Activated T-cell treated with anti-CD3 and anti-CD28 coated beads for 4 hours (primary cell): ENCODE measurements around the gene MCF2L.

Experiments
- DNase-seq: peaks from one replicate; pipeline ENCODE4 v3.0.0-alpha.2; 2020

MCF2L gene

GRCh38 chr13:112983042-112983305, 14.0 kb downstream of the MCF2L start:
- no peak for DNase-seq

GRCh38 chr13:112983428-112984196, 14.6 kb downstream of the MCF2L start:
- no peak for DNase-seq

- DNase-seq = no peak
Measured at GRCh38 chr13:112984501-112984900, 15.5 kb downstream of the MCF2L start.

- DNase-seq = no peak
Measured at GRCh38 chr13:112984954-112985802, 16.2 kb downstream of the MCF2L start.

- DNase-seq = no peak
Measured at GRCh38 chr13:112985803-112986408, 16.9 kb downstream of the MCF2L start.

GRCh38 chr13:112986470-112986869, 17.5 kb downstream of the MCF2L start:
- DNase-seq = no peak

GRCh38 chr13:112986946-112987681, 18.1 kb downstream of the MCF2L start:
- no peak for DNase-seq

- DNase-seq = no peak
Measured at GRCh38 chr13:112987682-112988024, 18.6 kb downstream of the MCF2L start.

GRCh38 chr13:112990783-112991182, 21.8 kb downstream of the MCF2L start:
- DNase-seq = no peak

- DNase-seq = no peak
Measured at GRCh38 chr13:112991609-112992008, 22.6 kb downstream of the MCF2L start.

GRCh38 chr13:112992931-112993680, 24.1 kb downstream of the MCF2L start:
- no peak for DNase-seq

- no peak for DNase-seq
Measured at GRCh38 chr13:112994084-112994780, 25.2 kb downstream of the MCF2L start.

GRCh38 chr13:112994781-112995355, 25.9 kb downstream of the MCF2L start:
- DNase-seq = no peak

- DNase-seq = no peak
Measured at GRCh38 chr13:112995395-112996191, 26.6 kb downstream of the MCF2L start.

- no peak for DNase-seq
Measured at GRCh38 chr13:112996671-112997091, 27.7 kb downstream of the MCF2L start.

GRCh38 chr13:112997188-112998130, 28.4 kb downstream of the MCF2L start:
- no peak for DNase-seq

- DNase-seq = no peak
Measured at GRCh38 chr13:112998521-112999280, 29.7 kb downstream of the MCF2L start.

GRCh38 chr13:112999414-113000177, 30.6 kb downstream of the MCF2L start:
- no peak for DNase-seq
